ENCODE measurements around the gene GPR146. TPM values are rescaled to one million over a fixed set of nuclear protein-coding genes. Genes with fewer than 3 reads are reported as not detected.

GPR146 gene
- total and polyA plus RNA-seq, 2 of the 13 experiments (the other 11 are each of a cell fraction or from before 2014, with no cell fraction given): 2.0 to 15.9 TPM

- TF ChIP-seq ZNF552 (CRISPR knock-in tag; IDR thresholded peaks at IDR 0.05; ENCODE audit: borderline replicate concordance): no peak
- no peak for TF ChIP-seq DNMT1 (CRISPR knock-in tag; IDR thresholded peaks at IDR 0.05)
- no peak for TF ChIP-seq ZFP62 (CRISPR knock-in tag; IDR thresholded peaks at IDR 0.05)
- no peak for TF ChIP-seq THYN1 (CRISPR knock-in tag; IDR thresholded peaks at IDR 0.05; ENCODE audit: borderline replicate concordance, low read depth)
- TF ChIP-seq MAX (IDR thresholded peaks at IDR 0.05): peak; percentile 75
- no peak for TF ChIP-seq ZNF549 (CRISPR knock-in tag; IDR thresholded peaks at IDR 0.05)
- TF ChIP-seq ZNF432 (CRISPR knock-in tag; IDR thresholded peaks at IDR 0.05; ENCODE audit: borderline replicate concordance): no peak; the same call in 1 of the 2 replicates
- no peak for TF ChIP-seq SOX13 (IDR thresholded peaks at IDR 0.05)
- TF ChIP-seq SOX13 (CRISPR knock-in tag; conservative IDR thresholded peaks at IDR 0.05 in 1 of 2, IDR thresholded peaks at IDR 0.05 in 1 of 2): peak in 1 of 2 experiments; percentile 39; a peak in 1 of 4 replicates
- TF ChIP-seq ATF4 (CRISPR knock-in tag; IDR thresholded peaks at IDR 0.05): 0 out of 4 replicates have a peak, but pooled peaks of 1 of the 2 experiments have one; percentile 25
- TF ChIP-seq TRAFD1 (CRISPR knock-in tag; IDR thresholded peaks at IDR 0.05; ENCODE audit: borderline replicate concordance): no peak
- peak; percentile 37; the same call in 1 of the 2 replicates for TF ChIP-seq ZNF317 (CRISPR knock-in tag; IDR thresholded peaks at IDR 0.05)
- no peak for TF ChIP-seq ZFP36L2 (CRISPR knock-in tag; IDR thresholded peaks at IDR 0.05)
- TF ChIP-seq ZNF230 (CRISPR knock-in tag; IDR thresholded peaks at IDR 0.05): 0 out of 2 replicates have a peak, but pooled peaks have one; percentile 44
- TF ChIP-seq AGO2 (optimal IDR thresholded peaks at IDR 0.05; ENCODE audit: low read depth, low read length): peak; percentile 36
- no peak for TF ChIP-seq GMEB2 (CRISPR knock-in tag; IDR thresholded peaks at IDR 0.05; ENCODE audit: low read depth)
- no peak for TF ChIP-seq SETDB1 (CRISPR knock-in tag; IDR thresholded peaks at IDR 0.05; ENCODE audit: borderline replicate concordance)
- peak; percentile 97 for TF ChIP-seq ZNF687 (CRISPR knock-in tag; IDR thresholded peaks at IDR 0.05)
- TF ChIP-seq ZNF121 (CRISPR knock-in tag; IDR thresholded peaks at IDR 0.05): 0 out of 2 replicates have a peak, but pooled peaks have one; percentile 44
- TF ChIP-seq ZNF350 (CRISPR knock-in tag; IDR thresholded peaks at IDR 0.05; ENCODE audit: borderline replicate concordance, low read depth): peak; percentile 81; the same call in 1 of the 2 replicates
Measured at GRCh38 chr7:1086588-1087464, 42.5 kb downstream of the GPR146 start (continued).

Measured in HepG2 (cell line).